ENCODE results near the gene CD19.

The CD19 gene

DNA sequence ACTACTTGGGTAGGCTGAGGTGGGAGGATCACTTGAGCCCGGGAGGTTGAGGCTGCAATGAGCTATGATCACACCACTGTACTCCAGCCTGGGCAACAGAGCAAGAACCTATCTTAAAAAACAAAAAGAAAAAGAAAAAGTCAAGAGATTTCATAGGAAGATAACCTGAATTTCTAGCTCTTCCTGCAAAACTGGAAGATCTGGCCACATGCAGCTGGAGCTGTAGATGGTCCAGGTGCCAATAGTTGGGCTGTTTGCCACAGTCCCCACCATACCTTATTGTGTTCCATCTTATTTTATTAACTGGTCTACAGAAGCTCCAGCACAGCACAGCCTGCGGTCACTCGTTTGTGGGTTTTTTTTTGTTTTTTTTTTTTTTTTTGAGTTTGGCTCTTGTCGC, 38.5 kb upstream of the CD19 start:
- no peak overlapping the region for H3K4me3 ChIP-seq (replicated peaks; ENCODE audit: low read depth, low read length)
- DNase-seq (ENCODE audit: low read depth), result no peak
- no peak for TF ChIP-seq CTCF (IDR thresholded peaks at IDR 0.05; ENCODE audit: low read length, missing control alignments)

DNA sequence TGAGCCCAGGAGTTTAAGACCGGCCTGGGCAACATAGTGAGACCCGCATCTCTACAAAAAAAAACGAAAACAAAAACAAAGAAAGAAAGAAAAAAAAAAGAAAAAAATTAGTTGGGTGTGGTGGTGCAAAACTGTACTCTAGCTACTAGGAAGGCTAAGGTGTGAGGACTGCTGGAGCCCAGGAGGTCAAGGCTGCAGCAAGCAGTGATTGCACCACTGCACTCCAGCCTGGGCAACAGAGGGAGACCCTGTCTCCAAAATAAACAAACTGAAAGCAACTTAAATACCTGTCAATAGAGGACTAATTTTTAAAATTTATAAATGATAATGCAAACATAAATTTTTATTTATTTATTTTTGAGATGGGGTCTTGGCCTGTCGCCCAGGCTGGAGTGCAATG, 36.2 kb upstream of the CD19 start:
- no peak for TF ChIP-seq CTCF (IDR thresholded peaks at IDR 0.05; ENCODE audit: low read length, missing control alignments)
- no peak for DNase-seq (ENCODE audit: low read depth)
- no peak overlapping the region for H3K4me3 ChIP-seq (replicated peaks; ENCODE audit: low read depth, low read length)

- no peak for DNase-seq (ENCODE audit: low read depth)
- no peak overlapping the region for H3K4me3 ChIP-seq (replicated peaks; ENCODE audit: low read depth, low read length)
- TF ChIP-seq CTCF (IDR thresholded peaks at IDR 0.05; ENCODE audit: low read length, missing control alignments), result no peak
Observed at GRCh38 chr16:28897826-28898225, 33.9 kb upstream of the CD19 start.

DNA sequence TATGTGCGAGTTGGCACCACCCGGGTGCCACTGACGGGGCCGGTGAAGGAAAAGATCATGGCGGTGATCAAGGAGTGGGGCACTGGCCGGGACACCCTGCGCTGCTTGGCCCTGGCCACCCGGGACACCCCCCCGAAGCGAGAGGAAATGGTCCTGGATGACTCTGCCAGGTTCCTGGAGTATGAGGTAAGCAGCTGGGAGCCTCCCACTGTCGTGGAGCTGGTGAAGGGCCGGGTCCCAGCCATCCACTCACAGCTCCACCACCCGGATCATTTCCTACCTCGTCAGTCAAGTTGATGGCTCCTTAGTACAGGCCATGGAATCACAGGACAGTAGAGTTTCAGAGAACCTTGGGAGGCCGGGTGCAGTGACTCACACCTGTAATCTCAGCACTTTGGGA, 33.5 kb upstream of the CD19 start:
- TF ChIP-seq CTCF (IDR thresholded peaks at IDR 0.05; ENCODE audit: low read length, missing control alignments), result no peak
- no peak for DNase-seq (ENCODE audit: low read depth)
- H3K4me3 ChIP-seq (replicated peaks; ENCODE audit: low read depth, low read length), result no peak overlapping the region

DNA sequence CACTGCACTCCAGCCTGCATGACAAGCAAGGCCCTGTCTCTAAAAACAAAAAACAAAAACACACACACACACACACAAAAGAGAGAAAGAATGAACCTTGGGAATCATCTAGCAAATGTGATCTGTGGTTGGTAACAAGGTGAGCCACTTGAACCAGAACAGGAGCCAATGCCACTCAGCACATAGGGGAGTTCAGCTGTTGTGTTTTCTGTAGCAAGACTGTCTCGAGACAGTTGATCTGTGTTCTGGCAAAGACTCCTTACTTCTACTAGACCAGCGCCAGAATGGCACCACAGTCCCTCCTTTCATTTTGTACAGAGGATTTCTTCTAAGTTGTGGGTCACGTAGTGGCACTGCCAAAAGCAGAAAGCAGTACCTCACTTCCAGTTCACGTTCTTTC, 32.8 kb upstream of the CD19 start:
- H3K4me3 ChIP-seq (replicated peaks; ENCODE audit: low read depth, low read length), result no peak overlapping the region
- no peak for DNase-seq (ENCODE audit: low read depth)
- TF ChIP-seq CTCF (IDR thresholded peaks at IDR 0.05; ENCODE audit: low read length, missing control alignments), result no peak

- DNase-seq (ENCODE audit: low read depth), result no peak
- H3K4me3 ChIP-seq (replicated peaks; ENCODE audit: low read depth, low read length), result no peak overlapping the region
- TF ChIP-seq CTCF (IDR thresholded peaks at IDR 0.05; ENCODE audit: low read length, missing control alignments), result no peak
Observed at GRCh38 chr16:28899882-28900590, 31.7 kb upstream of the CD19 start.

DNA sequence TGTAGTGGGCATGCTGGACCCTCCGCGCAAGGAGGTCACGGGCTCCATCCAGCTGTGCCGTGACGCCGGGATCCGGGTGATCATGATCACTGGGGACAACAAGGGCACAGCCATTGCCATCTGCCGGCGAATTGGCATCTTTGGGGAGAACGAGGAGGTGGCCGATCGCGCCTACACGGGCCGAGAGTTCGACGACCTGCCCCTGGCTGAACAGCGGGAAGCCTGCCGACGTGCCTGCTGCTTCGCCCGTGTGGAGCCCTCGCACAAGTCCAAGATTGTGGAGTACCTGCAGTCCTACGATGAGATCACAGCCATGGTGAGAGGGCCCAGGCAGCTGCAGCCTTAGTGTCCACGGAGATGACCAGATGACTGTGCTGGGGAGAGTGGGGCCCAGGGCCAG, 31.2 kb upstream of the CD19 start:
- no peak overlapping the region for H3K4me3 ChIP-seq (replicated peaks; ENCODE audit: low read depth, low read length)
- TF ChIP-seq CTCF (IDR thresholded peaks at IDR 0.05; ENCODE audit: low read length, missing control alignments), result no peak
- DNase-seq (ENCODE audit: low read depth), result no peak

Data from fibroblast of pulmonary artery (primary cell).